IMR-90 (cell line): Measurements from ENCODE around the gene ECPAS. TPM values are rescaled to one million over a fixed set of nuclear protein-coding genes. Genes with fewer than 3 reads are reported as not detected.

Experiments
- ATAC-seq: fragments of 200-7000 bp; cut with Tn5 transposase; 2 replicates; pipeline ENCODE4 v1.9.1; 2020; ENCODE audit warnings: low read depth, mild to moderate bottlenecking, moderate library complexity
- BruUV-seq: library from RNA; stranded (reverse); fragments of 400-500 nt; replicated peaks from 2 replicates; lab custom pipeline; 2021; lab: Mats Ljungman, UMichigan
- CTCF ChIA-PET: fragments of 300-600 bp; formaldehyde crosslinking; extraction: SDS; loops from one replicate; lab custom pipeline; 2021; ENCODE audit warnings: antibody characterized with exemption; lab: Yijun Ruan, JAX
- POLR2A ChIA-PET: fragments of 300-600 bp; sonication (Branson Sonifier 250); formaldehyde crosslinking; loops from one replicate; lab custom pipeline; 2022; ENCODE audit warnings: antibody characterized with exemption; ENCODE audit not compliant: unreplicated experiment; lab: Charles Lee
- DNase-seq: peaks from one replicate; pipeline ENCODE4 v3.0.0; 2013
- H2AFZ ChIP-seq: replicated peaks from 2 replicates; pipeline ENCODE3; 2013; ENCODE audit warnings: low read length, mild to moderate bottlenecking; ENCODE audit not compliant: poor library complexity
- H2AK5ac ChIP-seq: 2 replicates; pipeline ENCODE4 v1.6.1; 2013; ENCODE audit warnings: low read depth, low read length, inconsistent platforms
- H2AK9ac ChIP-seq: replicated peaks from 2 replicates; pipeline ENCODE3; 2013; ENCODE audit warnings: mild to moderate bottlenecking, low read depth, low read length, moderate library complexity; ENCODE audit not compliant: poor library complexity
- H2BK120ac ChIP-seq: 2 replicates; pipeline ENCODE4 v1.6.1; 2013; ENCODE audit warnings: low read depth, low read length, inconsistent platforms
- H2BK15ac ChIP-seq: 3 replicates; pipeline ENCODE4 v1.6.1; 2013; ENCODE audit warnings: low read depth, low read length, inconsistent platforms
- H2BK20ac ChIP-seq: 2 replicates; pipeline ENCODE4 v1.6.1; 2013; ENCODE audit warnings: low read depth, mild to moderate bottlenecking, inconsistent platforms, low read length, moderate library complexity
- H2BK5ac ChIP-seq: 2 replicates; pipeline ENCODE4 v1.6.1; 2013; ENCODE audit warnings: mild to moderate bottlenecking, low read depth, low read length, inconsistent platforms; ENCODE audit not compliant: poor library complexity, severe bottlenecking
- H3K14ac ChIP-seq: replicated peaks from 2 replicates; pipeline ENCODE4 v1.6.1; 2013; ENCODE audit warnings: low read depth, low read length, inconsistent platforms
- H3K18ac ChIP-seq: 2 replicates; pipeline ENCODE4 v1.6.1; 2013; ENCODE audit warnings: low read depth, low read length, control low read depth
- H3K23ac ChIP-seq: 2 replicates; pipeline ENCODE4 v1.6.1; 2013; ENCODE audit warnings: low read depth, low read length, inconsistent platforms
- H3K27ac ChIP-seq: 2 replicates; pipeline ENCODE4 v1.5.1; 2013; ENCODE audit warnings: mild to moderate bottlenecking, control low read depth, low read length; ENCODE audit not compliant: insufficient read depth
- H3K27me3 ChIP-seq: 2 replicates; pipeline ENCODE4 v1.6.1; 2013; ENCODE audit warnings: low read length; ENCODE audit not compliant: control insufficient read depth, insufficient read depth
- H3K36me3 ChIP-seq: 2 replicates; pipeline ENCODE4 v1.6.1; 2013; ENCODE audit warnings: low read length, mixed read lengths; ENCODE audit not compliant: control insufficient read depth, insufficient read depth
- H3K4ac ChIP-seq: 2 replicates; pipeline ENCODE4 v1.6.1; 2013; ENCODE audit warnings: low read depth, low read length, inconsistent platforms
- H3K4me1 ChIP-seq: 2 replicates; pipeline ENCODE4 v1.6.1; 2013; ENCODE audit warnings: low read length, mixed read lengths; ENCODE audit not compliant: control insufficient read depth, insufficient read depth
- H3K4me2 ChIP-seq: 2 replicates; pipeline ENCODE4 v1.6.1; 2013; ENCODE audit warnings: low read depth, mild to moderate bottlenecking, control low read depth, low read length, moderate library complexity
- H3K4me3 ChIP-seq: 2 replicates; pipeline ENCODE4 v1.5.1; 2013; ENCODE audit warnings: low read depth, mild to moderate bottlenecking, control low read depth, low read length, moderate library complexity; ENCODE audit not compliant: insufficient read depth
- H3K56ac ChIP-seq: 2 replicates; pipeline ENCODE4 v1.6.1; 2013; ENCODE audit warnings: low read length, inconsistent platforms; ENCODE audit not compliant: insufficient read depth; ENCODE audit errors: extremely low read depth
- H3K79me1 ChIP-seq, 2 experiments: 2 replicates each; pipeline ENCODE4 v1.6.1; 2013; ENCODE audit warnings: low read length in 2 of 2, inconsistent platforms in 1 of 2, low read depth in 1 of 2
- H3K9ac ChIP-seq: 2 replicates; pipeline ENCODE4 v1.6.1; 2013; ENCODE audit warnings: low read depth, low read length, control low read depth
- H3K9me1 ChIP-seq: 2 replicates; pipeline ENCODE4 v1.6.1; 2013; ENCODE audit warnings: low read length, inconsistent platforms; ENCODE audit not compliant: insufficient read depth
- H3K9me3 ChIP-seq: 2 replicates; pipeline ENCODE4 v1.6.1; 2013; ENCODE audit warnings: low read length; ENCODE audit not compliant: control insufficient read depth, insufficient read depth
- H4K20me1 ChIP-seq: 2 replicates; pipeline ENCODE4 v1.6.1; 2013; ENCODE audit warnings: low read length, inconsistent platforms; ENCODE audit not compliant: insufficient read depth
- H4K5ac ChIP-seq: 2 replicates; pipeline ENCODE4 v1.6.1; 2013; ENCODE audit warnings: mild to moderate bottlenecking, low read depth, low read length, control low read depth
- H4K8ac ChIP-seq, 2 experiments: 2 replicates each; pipeline ENCODE4 v1.6.1; 2013; ENCODE audit warnings: low read depth in 2 of 2, low read length in 2 of 2, control low read depth in 1 of 2, inconsistent platforms in 1 of 2
- H4K91ac ChIP-seq: 2 replicates; pipeline ENCODE4 v1.6.1; 2013; ENCODE audit warnings: low read depth, low read length, inconsistent platforms; ENCODE audit not compliant: insufficient read depth
- BHLHE40 ChIP-seq: fragments of 150-350 bp; IDR thresholded peaks from 2 replicates; pipeline ENCODE4 v1.6.1; 2016; ENCODE audit warnings: mild to moderate bottlenecking, low read depth, low read length
- CEBPB ChIP-seq: IDR thresholded peaks from 2 replicates; pipeline ENCODE4 v1.6.1; 2012; ENCODE audit warnings: low read depth, low read length, improper control_type of control experiment
- CHD1 ChIP-seq: IDR thresholded peaks from 2 replicates; pipeline ENCODE4 v1.6.1; 2012; ENCODE audit warnings: low read depth, low read length, improper control_type of control experiment
- ELK1 ChIP-seq: fragments of 150-350 bp; IDR thresholded peaks from 2 replicates; pipeline ENCODE4 v1.6.1; 2016; ENCODE audit warnings: low read depth, mild to moderate bottlenecking, low read length, moderate library complexity, borderline replicate concordance
- FOS ChIP-seq: fragments of 150-350 bp; IDR thresholded peaks from 2 replicates; pipeline ENCODE4 v1.6.1; 2016; ENCODE audit warnings: low read depth, low read length
- MAFK ChIP-seq: IDR thresholded peaks from 2 replicates; pipeline ENCODE4 v1.6.1; 2012; ENCODE audit warnings: low read depth, low read length, improper control_type of control experiment
- MAZ ChIP-seq: IDR thresholded peaks from 2 replicates; pipeline ENCODE4 v1.6.1; 2012; ENCODE audit warnings: low read depth, mild to moderate bottlenecking, low read length, improper control_type of control experiment, moderate library complexity, borderline replicate concordance
- MXI1 ChIP-seq: IDR thresholded peaks from 2 replicates; pipeline ENCODE4 v1.6.1; 2012; ENCODE audit warnings: low read depth, mild to moderate bottlenecking, low read length, moderate library complexity, borderline replicate concordance
- NFE2L2 ChIP-seq: fragments of 150-350 bp; IDR thresholded peaks from 2 replicates; pipeline ENCODE4 v1.6.1; 2016; ENCODE audit warnings: low read depth, mild to moderate bottlenecking, low read length
- POLR2A ChIP-seq: IDR thresholded peaks from 2 replicates; pipeline ENCODE4 v1.6.1; 2012; ENCODE audit warnings: mild to moderate bottlenecking, low read depth, low read length
- RAD21 ChIP-seq: IDR thresholded peaks from 2 replicates; pipeline ENCODE4 v1.6.1; 2012; ENCODE audit warnings: low read length, improper control_type of control experiment
- RCOR1 ChIP-seq: IDR thresholded peaks from 2 replicates; pipeline ENCODE4 v1.6.1; 2012; ENCODE audit warnings: mild to moderate bottlenecking, low read length, improper control_type of control experiment; ENCODE audit not compliant: insufficient replicate concordance
- RFX5 ChIP-seq: IDR thresholded peaks from 2 replicates; pipeline ENCODE4 v1.8.0; 2012; ENCODE audit warnings: low read depth, mild to moderate bottlenecking, low read length, moderate library complexity
- SMC3 ChIP-seq: fragments of 150-350 bp; IDR thresholded peaks from 2 replicates; pipeline ENCODE4 v1.6.1; 2016; ENCODE audit warnings: low read depth, mild to moderate bottlenecking, antibody characterized with exemption, low read length, moderate library complexity
- USF2 ChIP-seq: fragments of 150-350 bp; IDR thresholded peaks from 2 replicates; pipeline ENCODE4 v1.6.1; 2017; ENCODE audit warnings: mild to moderate bottlenecking, antibody characterized with exemption, low read length, low read depth
- WGBS, 2 experiments: methylation state at CpG; one replicate each; pipeline versions ENCODE4 v1.1.5 to v1.1.7; 2013; ENCODE audit warnings: missing lambda C conversion rate in 2 of 2; ENCODE audit not compliant: insufficient read length in 1 of 2; ENCODE audit errors: extremely low coverage in 2 of 2; 5-methylcytosine and 5-hydroxymethylcytosine counted together
- dilution Hi-C: fragments of 300-500 bp; cut with HindIII; formaldehyde crosslinking; loops from one replicate; pipeline ENCODE4 v1.14.3; 2018; ENCODE audit warnings: low sequenced_read_pairs; ENCODE audit not compliant: unreplicated experiment
- in situ Hi-C: fragments of 300-500 bp; cut with MboI; formaldehyde crosslinking; loops from 3 replicates; pipeline ENCODE4 v1.14.3; 2019; ENCODE audit warnings: low sequenced_read_pairs, inconsistent platforms, mixed read lengths
- intact Hi-C: fragments of 100-400 bp; cut with micrococcal nuclease; formaldehyde crosslinking; loops from 2 replicates; pipeline ENCODE4 v1.10.0; 2022
- polyA plus RNA-seq, 3 experiments: library from polyadenylated mRNA; depleted of rRNA; stranded (reverse); fragments of >200 nt; gene quantifications; 2 replicates each; pipeline ENCODE4 v1.2.3, GENCODE V29; 2012; ENCODE audit warnings: low replicate concordance in 1 of 3
- total RNA-seq: library from RNA; depleted of rRNA; stranded (reverse); fragments of >200 nt; gene quantifications from 2 replicates; pipeline ENCODE4 v1.2.3, GENCODE V29; 2012
- TF ChIP-seq, protein P1 (sequence below): conservative IDR thresholded peaks from 2 replicates; pipeline ENCODE4 v1.5.1; 2012; ENCODE audit warnings: mild to moderate bottlenecking, low read depth, low read length, improper control_type of control experiment

ECPAS gene
- total and polyA plus RNA-seq, 2 of the 4 experiments (the other 2 are of a cell fraction) = 20.1 to 54.8 TPM

DNA sequence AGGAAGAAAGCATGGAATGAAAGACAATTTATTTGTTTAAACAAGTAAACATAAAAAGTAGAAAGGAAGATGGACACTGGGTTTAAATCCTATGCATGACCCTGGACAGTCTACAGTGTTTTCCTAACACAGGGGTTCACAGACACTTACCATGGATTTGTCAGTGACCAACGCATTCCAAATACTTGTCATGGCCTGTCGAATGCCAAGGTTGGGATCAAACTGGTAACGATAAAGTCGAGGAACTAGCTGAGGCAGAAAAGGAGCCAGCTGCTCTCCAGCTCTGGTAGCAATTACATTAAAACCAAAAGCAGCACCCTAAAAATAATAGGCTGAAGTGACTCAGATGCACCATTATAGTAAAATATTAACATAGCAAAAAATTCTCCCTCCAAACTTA lies 94.8 kb downstream of the ECPAS start:
- Histone ChIP-seq H2BK5ac (no peak overlapping the region), H3K27me3 (no peaks in the 10 kb centered on the region), H3K18ac (no peak overlapping the region), H3K4me3 (no peak overlapping the region), H3K14ac (no peak overlapping the region), H3K4me1 (no peaks in the 10 kb centered on the region), H3K56ac (no peak overlapping the region), H2BK15ac (no peak overlapping the region), H3K27ac (no peak overlapping the region), H3K4me2 (no peak overlapping the region), H4K91ac (no peak overlapping the region), H4K20me1 (no peaks in the 10 kb centered on the region; the same call in 1 of the 2 replicates), H2AK9ac (no peak overlapping the region), H4K8ac (no peak overlapping the region), H2BK20ac (no peak overlapping the region), H2AK5ac (no peak overlapping the region), H3K9ac (no peak overlapping the region), H2BK120ac (no peak overlapping the region), H2AFZ (no peak overlapping the region), H3K9me3 (no peaks in the 10 kb centered on the region), H3K23ac (no peak overlapping the region), H3K36me3 (peaks cover 46% of the 10 kb centered on the region), H4K5ac (no peak overlapping the region), H3K79me1 (peaks cover 3 to 15% of the 10 kb centered on the region in 2 experiments; a peak in 3 of 4 replicates), H3K9me1 (peaks cover 21% of the 10 kb centered on the region), H3K4ac (no peak overlapping the region)
- CTCF ChIA-PET = no interaction called here
- DNase-seq (no peak), ATAC-seq (no peak)
- POLR2A ChIA-PET = no interaction called here
- WGBS, 2 experiments = no CpG with 5 or more reads among the region's 4 CpGs
- intact Hi-C loops (loop anchor here (5.0 kb wide), 1 partner anchor 38 kb away; no protein-coding TSS in a partner anchor), in situ Hi-C loops (no loop called here), dilution Hi-C loops (no loop called here)
- TF ChIP-seq SMC3 (no peak), FOS (no peak), RAD21 (no peak), ELK1 (no peak), USF2 (no peak), NFE2L2 (no peak), CHD1 (no peak), MXI1 (no peak), MAFK (no peak), BHLHE40 (no peak), POLR2A (no peak), MAZ (no peak), RFX5 (no peak), CEBPB (no peak), RCOR1 (no peak)
- TF ChIP-seq, protein P1, sequence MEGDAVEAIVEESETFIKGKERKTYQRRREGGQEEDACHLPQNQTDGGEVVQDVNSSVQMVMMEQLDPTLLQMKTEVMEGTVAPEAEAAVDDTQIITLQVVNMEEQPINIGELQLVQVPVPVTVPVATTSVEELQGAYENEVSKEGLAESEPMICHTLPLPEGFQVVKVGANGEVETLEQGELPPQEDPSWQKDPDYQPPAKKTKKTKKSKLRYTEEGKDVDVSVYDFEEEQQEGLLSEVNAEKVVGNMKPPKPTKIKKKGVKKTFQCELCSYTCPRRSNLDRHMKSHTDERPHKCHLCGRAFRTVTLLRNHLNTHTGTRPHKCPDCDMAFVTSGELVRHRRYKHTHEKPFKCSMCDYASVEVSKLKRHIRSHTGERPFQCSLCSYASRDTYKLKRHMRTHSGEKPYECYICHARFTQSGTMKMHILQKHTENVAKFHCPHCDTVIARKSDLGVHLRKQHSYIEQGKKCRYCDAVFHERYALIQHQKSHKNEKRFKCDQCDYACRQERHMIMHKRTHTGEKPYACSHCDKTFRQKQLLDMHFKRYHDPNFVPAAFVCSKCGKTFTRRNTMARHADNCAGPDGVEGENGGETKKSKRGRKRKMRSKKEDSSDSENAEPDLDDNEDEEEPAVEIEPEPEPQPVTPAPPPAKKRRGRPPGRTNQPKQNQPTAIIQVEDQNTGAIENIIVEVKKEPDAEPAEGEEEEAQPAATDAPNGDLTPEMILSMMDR = no peak
- no TSS peak for BruUV-seq
